ENCODE data around the gene SPIRE1.

Gene SPIRE1

DNA sequence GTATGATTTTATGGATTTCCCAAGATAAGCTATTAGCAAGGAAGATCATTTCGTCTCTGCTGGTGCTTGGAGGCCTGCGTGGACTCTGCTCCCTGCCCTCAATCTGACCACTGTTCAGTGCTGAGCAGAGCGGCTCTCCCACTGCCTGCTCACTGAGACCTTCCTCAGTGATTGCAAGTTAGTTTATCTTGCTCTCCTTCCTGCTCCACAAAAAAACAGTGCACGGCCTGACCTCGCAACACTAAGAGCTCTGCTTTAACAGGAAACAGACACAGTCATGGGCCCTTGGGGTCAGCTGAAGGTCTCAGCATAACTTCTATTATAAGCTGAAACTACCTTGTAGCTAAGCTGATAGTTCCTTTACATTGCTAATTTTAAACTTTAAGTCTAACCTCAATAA lies 197.0 kb downstream of the SPIRE1 start:
- Histone ChIP-seq H3K9ac (ENCODE audit: low read depth, low read length) (no peak overlapping the region), H2AFZ (ENCODE audit: low read depth, low read length) (no peak overlapping the region), H3K4me2 (ENCODE audit: insufficient read depth, low read length) (no peak overlapping the region), H3K36me3 (ENCODE audit: insufficient read depth, low read length) (no peaks in the 10 kb centered on the region), H3K27me3 (ENCODE audit: insufficient read depth, low read length, poor library complexity) (peaks cover 6% of the 10 kb centered on the region), H3K4me3 (ENCODE audit: low read depth in 1 of 2, low read length in 2 of 2) (no peak overlapping the region), H3K9me3 (ENCODE audit: insufficient read depth, low read length, severe bottlenecking) (no peaks in the 10 kb centered on the region), H4K20me1 (ENCODE audit: insufficient read depth, low read length) (no peaks in the 10 kb centered on the region), H3K79me2 (ENCODE audit: insufficient read depth, low read length) (no peaks in the 10 kb centered on the region), H3K27ac (ENCODE audit: low read length) (no peak overlapping the region), H3K4me1 (ENCODE audit: insufficient read depth, low read length) (no peaks in the 10 kb centered on the region)
- DNase-seq (no peak), ATAC-seq (ENCODE audit: insufficient read depth, low read depth) (no peak)
- TF ChIP-seq EZH2 (IDR thresholded peaks at IDR 0.05; ENCODE audit: borderline replicate concordance, low read depth, low read length, severe bottlenecking) = no peak
- TF ChIP-seq, protein P1, sequence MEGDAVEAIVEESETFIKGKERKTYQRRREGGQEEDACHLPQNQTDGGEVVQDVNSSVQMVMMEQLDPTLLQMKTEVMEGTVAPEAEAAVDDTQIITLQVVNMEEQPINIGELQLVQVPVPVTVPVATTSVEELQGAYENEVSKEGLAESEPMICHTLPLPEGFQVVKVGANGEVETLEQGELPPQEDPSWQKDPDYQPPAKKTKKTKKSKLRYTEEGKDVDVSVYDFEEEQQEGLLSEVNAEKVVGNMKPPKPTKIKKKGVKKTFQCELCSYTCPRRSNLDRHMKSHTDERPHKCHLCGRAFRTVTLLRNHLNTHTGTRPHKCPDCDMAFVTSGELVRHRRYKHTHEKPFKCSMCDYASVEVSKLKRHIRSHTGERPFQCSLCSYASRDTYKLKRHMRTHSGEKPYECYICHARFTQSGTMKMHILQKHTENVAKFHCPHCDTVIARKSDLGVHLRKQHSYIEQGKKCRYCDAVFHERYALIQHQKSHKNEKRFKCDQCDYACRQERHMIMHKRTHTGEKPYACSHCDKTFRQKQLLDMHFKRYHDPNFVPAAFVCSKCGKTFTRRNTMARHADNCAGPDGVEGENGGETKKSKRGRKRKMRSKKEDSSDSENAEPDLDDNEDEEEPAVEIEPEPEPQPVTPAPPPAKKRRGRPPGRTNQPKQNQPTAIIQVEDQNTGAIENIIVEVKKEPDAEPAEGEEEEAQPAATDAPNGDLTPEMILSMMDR (IDR thresholded peaks at IDR 0.05; ENCODE audit: borderline replicate concordance, extremely low read depth, low read length, poor library complexity, severe bottlenecking) = no peak

DNA sequence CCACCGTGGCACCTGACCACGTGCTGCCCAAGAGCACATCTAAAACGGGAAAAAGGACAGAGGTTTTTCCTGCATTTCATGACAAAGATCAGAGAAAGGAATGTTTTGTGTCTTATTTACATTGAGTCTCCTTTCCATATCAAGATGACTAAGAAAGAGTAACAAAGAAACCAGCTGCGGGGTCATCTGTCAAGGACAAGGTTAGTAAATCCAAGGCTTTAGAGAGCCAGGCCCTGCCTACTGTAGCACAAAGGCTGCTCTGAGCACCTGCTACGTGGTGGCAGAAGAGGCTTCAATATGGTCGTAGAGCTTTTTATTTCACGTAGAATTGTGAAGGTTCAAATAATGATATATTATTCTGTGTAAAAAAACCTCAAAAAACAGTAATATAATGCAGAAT lies 199.1 kb downstream of the SPIRE1 start:
- Histone ChIP-seq H3K27me3 (ENCODE audit: insufficient read depth, low read length, poor library complexity) (peaks cover 10% of the 10 kb centered on the region), H4K20me1 (ENCODE audit: insufficient read depth, low read length) (no peaks in the 10 kb centered on the region), H3K4me1 (ENCODE audit: insufficient read depth, low read length) (no peaks in the 10 kb centered on the region), H3K36me3 (ENCODE audit: insufficient read depth, low read length) (no peaks in the 10 kb centered on the region), H3K4me2 (ENCODE audit: insufficient read depth, low read length) (no peak overlapping the region), H3K4me3 (ENCODE audit: low read depth in 1 of 2, low read length in 2 of 2) (no peak overlapping the region), H3K9me3 (ENCODE audit: insufficient read depth, low read length, severe bottlenecking) (no peaks in the 10 kb centered on the region), H3K79me2 (ENCODE audit: insufficient read depth, low read length) (no peaks in the 10 kb centered on the region), H3K9ac (ENCODE audit: low read depth, low read length) (no peak overlapping the region), H2AFZ (ENCODE audit: low read depth, low read length) (no peak overlapping the region), H3K27ac (ENCODE audit: low read length) (no peak overlapping the region)
- TF ChIP-seq, protein P1 (IDR thresholded peaks at IDR 0.05; ENCODE audit: borderline replicate concordance, extremely low read depth, low read length, poor library complexity, severe bottlenecking) = no peak
- TF ChIP-seq EZH2 (IDR thresholded peaks at IDR 0.05; ENCODE audit: borderline replicate concordance, low read depth, low read length, severe bottlenecking) = no peak
- no peak for DNase-seq
- ATAC-seq (ENCODE audit: insufficient read depth, low read depth) = no peak

DNA sequence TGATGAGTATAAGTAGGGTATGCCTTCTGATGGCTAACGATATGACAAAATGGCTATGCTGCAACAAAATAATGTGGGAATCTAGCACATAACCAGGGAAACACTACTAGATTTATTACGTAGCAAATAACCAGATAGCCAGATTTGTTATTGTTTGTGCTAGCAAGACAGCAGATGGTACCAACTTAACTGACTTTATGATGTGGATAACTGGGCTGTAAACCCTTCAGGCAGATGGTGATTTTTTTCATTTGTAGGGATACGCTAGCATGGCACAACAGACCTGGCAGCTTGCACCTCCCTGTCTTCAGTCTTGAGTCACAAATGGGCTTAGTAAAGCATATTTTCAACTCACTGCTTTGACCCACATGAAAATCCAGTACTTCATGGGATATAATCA lies 201.5 kb downstream of the SPIRE1 start:
- Histone ChIP-seq H3K4me3 (ENCODE audit: low read depth in 1 of 2, low read length in 2 of 2) (no peak overlapping the region), H4K20me1 (ENCODE audit: insufficient read depth, low read length) (no peaks in the 10 kb centered on the region), H3K27ac (ENCODE audit: low read length) (no peak overlapping the region), H3K79me2 (ENCODE audit: insufficient read depth, low read length) (no peaks in the 10 kb centered on the region), H2AFZ (ENCODE audit: low read depth, low read length) (no peak overlapping the region), H3K9ac (ENCODE audit: low read depth, low read length) (no peak overlapping the region), H3K27me3 (ENCODE audit: insufficient read depth, low read length, poor library complexity) (peaks cover 14% of the 10 kb centered on the region), H3K4me1 (ENCODE audit: insufficient read depth, low read length) (no peaks in the 10 kb centered on the region), H3K9me3 (ENCODE audit: insufficient read depth, low read length, severe bottlenecking) (no peaks in the 10 kb centered on the region), H3K36me3 (ENCODE audit: insufficient read depth, low read length) (no peaks in the 10 kb centered on the region), H3K4me2 (ENCODE audit: insufficient read depth, low read length) (no peak overlapping the region)
- ATAC-seq (ENCODE audit: insufficient read depth, low read depth) (no peak), DNase-seq (no peak)
- TF ChIP-seq EZH2 (IDR thresholded peaks at IDR 0.05; ENCODE audit: borderline replicate concordance, low read depth, low read length, severe bottlenecking) = no peak
- TF ChIP-seq, protein P1 (IDR thresholded peaks at IDR 0.05; ENCODE audit: borderline replicate concordance, extremely low read depth, low read length, poor library complexity, severe bottlenecking) = no peak

DNA sequence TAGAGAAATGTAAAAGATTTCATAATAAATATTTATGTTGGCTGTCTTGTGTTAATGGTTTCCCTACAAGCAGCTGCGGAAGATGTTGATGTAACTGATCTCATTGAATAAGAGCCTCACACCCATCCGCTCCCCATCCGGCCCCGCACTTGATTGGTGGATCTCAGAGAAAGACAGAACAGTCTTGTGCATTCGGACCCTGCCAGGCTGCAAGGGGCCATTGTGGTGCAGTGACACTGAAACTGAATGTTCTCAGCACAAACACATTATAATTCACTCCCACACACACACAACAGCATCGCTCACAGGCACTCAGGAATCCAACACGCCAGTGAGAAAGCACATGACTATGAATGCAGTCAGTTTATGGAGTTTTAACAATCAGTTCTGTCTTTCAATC lies 202.4 kb downstream of the SPIRE1 start:
- Histone ChIP-seq H3K79me2 (ENCODE audit: insufficient read depth, low read length) (no peaks in the 10 kb centered on the region), H3K9ac (ENCODE audit: low read depth, low read length) (no peak overlapping the region), H3K4me1 (ENCODE audit: insufficient read depth, low read length) (no peaks in the 10 kb centered on the region), H3K36me3 (ENCODE audit: insufficient read depth, low read length) (no peaks in the 10 kb centered on the region), H2AFZ (ENCODE audit: low read depth, low read length) (no peak overlapping the region), H3K4me3 (ENCODE audit: low read depth in 1 of 2, low read length in 2 of 2) (no peak overlapping the region), H3K9me3 (ENCODE audit: insufficient read depth, low read length, severe bottlenecking) (no peaks in the 10 kb centered on the region), H3K4me2 (ENCODE audit: insufficient read depth, low read length) (no peak overlapping the region), H3K27me3 (ENCODE audit: insufficient read depth, low read length, poor library complexity) (peaks cover 17% of the 10 kb centered on the region), H4K20me1 (ENCODE audit: insufficient read depth, low read length) (no peaks in the 10 kb centered on the region), H3K27ac (ENCODE audit: low read length) (no peak overlapping the region)
- TF ChIP-seq EZH2 (IDR thresholded peaks at IDR 0.05; ENCODE audit: borderline replicate concordance, low read depth, low read length, severe bottlenecking) = no peak
- TF ChIP-seq, protein P1 (IDR thresholded peaks at IDR 0.05; ENCODE audit: borderline replicate concordance, extremely low read depth, low read length, poor library complexity, severe bottlenecking) = no peak
- DNase-seq (no peak), ATAC-seq (ENCODE audit: insufficient read depth, low read depth) (no peak)
